CD4-positive, alpha-beta T cell treated with Interleukin-10 for 1 hour (primary cell): ENCODE data around the gene CEMIP.

Experiments
- DNase-seq: peaks from one replicate; pipeline ENCODE4 v3.0.0-alpha.2; 2020

The CEMIP gene

DNA sequence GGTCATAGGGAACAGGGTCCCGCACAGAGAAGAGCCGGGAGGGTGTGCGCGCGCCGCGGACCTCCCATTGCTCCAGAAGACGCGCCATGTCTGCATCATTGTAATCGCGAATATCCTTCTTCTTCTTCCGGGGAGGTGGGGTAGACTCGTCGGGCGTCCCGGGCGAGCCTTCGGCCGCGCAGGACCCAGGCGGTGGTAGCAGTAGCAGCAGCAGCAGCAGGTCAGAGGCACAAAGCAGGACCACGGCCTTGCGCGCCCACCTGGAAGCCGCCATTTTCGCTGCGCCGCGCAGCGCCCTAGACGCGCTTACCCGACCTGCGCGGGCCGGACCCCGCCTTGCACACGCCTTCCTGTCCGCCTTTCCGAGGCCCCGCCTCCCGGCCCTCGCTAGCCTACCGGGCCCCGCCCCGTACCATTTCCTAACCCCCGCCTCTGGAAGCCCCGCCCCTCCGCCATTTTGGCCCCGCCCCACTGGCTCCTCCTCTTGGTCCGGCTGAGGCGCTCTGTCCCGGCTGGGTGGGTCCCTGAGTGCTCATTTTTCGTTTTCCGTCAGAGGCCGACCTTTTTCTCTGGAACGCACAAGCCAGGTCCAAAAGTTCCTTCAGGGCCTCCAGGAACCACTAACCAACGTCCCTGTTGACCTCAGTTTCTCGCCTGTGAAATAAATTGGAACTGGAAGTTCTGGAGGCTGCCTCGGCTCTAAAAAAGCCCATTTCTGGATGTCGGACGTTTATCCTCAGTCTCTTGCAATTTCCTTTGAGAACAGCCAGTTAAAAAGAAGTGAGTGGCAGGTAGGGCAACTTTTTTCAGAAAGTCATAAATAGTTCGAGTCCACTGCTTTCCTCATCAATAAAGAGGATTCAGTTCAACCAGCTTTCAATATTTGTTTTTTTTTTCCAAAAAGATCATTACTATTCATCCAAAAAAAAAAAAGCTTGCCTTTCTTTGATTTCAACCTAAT, 210.6 kb downstream of the CEMIP start, which contains the start of gene MESD:
TSS of gene MESD (minus strand) at position 302 of the 961 bp plus-strand sequence. CDS start at position 274, 28 bp downstream.
- peak; percentile 96 for DNase-seq

DNA sequence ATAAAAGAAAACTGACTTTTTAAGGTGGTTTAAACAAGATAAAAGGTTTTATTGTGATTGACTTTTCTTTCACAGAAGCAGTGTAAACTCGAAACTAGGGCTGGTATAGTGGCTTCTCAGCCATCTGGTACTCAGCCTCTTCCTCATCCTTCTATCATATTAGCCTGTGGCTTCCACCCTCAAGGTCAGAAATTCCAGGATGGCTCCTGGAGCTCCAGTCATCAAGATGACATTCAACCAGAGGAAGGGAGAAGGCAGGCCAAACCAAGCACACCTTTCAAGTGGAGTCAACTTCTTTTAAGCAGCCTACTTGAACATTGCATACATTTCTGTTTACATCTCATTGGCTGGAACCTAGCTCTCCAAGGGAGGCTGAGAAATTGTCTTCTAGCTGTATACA, 211.8 kb downstream of the CEMIP start:
- DNase-seq = no peak

DNA sequence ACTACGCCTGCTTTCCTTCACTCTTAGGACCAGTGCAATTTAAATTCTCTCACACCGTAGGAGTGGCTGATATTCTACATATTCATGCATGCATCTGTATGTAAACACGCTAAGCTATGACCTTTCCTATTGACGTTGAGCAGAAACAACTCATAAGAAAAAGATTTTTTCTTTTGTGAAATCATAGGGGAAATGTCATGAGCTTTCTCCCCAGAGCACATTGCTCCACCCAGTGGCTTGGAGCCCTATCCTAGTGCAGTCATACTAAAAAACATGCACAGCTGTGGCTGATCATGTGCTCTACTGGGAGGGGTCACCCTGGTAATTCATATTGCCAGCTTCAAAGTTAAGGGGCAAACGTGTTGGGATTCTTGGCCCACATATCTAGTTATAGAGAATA, 212.3 kb downstream of the CEMIP start:
- no peak for DNase-seq

DNA sequence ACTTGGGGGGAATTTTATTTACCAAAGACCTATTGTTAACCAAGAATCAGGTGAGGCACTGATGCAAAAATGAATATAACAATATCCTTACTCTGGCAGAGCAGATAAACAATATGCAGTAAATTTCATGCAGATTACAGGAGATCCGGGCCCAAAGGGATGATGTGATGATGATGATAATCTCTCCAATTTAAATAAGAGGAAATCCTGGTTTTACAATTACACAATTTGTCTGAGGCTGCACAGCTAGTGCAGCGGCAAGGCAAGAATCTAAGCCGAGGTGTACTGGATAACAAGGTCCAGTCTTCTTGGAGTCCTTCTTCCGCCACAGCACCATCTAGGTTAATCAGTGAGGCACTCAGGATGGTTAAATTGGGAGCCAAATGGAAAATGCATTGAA, 212.8 kb downstream of the CEMIP start:
- DNase-seq = no peak

DNA sequence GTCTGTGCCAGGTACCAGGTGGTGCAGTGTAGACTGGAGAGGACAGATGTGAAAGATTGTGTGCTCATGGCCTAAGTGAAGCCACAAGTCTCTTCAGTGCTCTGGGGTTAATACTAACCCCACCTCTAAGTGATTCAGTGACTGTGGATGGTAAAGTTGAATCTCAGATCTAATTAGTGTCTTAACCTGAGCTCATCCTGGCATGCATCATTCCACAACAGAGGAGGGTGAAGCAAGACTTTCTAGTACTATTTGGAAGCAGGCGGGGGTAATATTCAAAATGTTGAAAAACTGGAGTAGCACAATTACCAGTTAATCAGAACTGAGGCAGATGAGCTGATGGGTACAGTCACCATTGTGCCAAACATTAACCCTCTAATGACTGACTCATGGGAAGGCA, 213.3 kb downstream of the CEMIP start:
- no peak for DNase-seq

DNA sequence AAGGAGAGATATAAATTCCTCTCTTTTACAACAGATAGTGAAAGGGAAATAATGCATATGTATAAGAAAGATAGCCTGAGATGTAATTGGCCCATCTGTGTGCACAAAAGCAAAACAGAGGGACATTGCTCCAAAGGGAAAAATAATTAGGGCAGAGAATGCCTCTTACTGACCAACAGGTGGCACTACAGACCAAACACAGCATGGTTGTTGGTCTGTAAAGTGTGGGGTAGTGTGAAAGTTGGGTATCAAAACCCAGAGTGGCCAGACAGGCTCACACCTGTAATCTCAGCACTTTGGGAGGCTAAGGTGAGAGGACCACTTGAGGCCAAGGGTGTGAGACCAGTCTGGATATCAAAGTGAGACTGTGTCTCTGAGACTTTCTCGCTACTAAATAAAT, 217.1 kb downstream of the CEMIP start:
- peak; percentile 38 for DNase-seq

DNA sequence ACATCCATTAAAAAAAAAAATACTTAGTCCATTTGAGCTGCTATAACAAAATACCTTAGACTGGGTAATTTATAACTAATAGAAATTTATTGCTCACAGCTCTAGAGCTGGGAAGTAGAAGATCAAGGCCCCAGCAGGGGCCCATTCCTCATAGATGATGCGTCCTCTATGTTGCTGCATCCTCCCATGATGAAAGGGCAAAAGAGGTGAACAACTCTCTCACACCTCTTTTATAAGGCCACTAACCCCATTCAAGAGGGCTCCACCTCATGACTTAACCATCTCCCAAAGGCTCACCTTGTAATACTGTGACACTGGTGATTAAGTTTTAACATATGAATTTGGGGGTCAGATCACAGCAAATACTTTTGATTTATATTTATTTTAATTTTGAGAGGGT, 218.5 kb downstream of the CEMIP start:
- DNase-seq = no peak

DNA sequence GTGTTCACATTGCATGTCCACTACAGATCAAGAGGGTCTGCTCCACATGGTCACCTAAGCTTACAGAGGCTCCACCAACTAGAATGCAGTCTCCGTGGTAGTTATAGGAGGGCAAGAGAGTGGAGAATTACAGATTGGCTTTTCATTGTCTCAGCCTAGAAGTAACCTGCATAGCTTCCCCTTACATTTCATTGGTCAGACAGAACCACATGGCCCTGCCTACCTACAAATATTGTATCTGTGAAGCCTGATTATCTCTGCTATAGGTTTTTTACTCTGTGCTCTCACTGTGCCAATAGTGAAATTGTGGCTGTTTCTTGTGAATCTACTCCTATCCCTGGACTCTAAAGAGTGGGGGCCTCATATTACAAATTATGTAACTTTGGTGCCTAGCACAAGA, 219.1 kb downstream of the CEMIP start:
- DNase-seq = no peak

DNA sequence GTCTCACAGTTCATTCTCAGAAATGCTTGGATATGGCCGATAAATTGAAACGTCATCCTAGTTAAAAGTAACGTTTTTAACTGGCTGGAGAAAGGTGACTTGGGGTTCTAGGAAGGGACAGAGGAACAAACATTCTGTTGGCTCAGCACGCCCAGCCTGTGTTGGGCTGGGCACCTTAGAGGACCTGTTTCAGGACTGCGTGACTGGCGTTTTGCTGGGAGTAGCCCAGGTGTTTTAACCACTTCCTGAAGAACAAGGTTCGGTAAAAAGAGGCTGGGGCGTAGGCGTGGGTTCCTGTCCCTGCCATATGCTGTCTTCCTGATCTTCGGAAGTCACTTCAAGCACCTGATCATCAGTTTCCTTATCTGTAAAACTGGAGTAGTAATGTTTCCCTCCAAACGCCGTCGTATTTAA, 220.5 kb downstream of the CEMIP start:
- peak; percentile 67 for DNase-seq

DNA sequence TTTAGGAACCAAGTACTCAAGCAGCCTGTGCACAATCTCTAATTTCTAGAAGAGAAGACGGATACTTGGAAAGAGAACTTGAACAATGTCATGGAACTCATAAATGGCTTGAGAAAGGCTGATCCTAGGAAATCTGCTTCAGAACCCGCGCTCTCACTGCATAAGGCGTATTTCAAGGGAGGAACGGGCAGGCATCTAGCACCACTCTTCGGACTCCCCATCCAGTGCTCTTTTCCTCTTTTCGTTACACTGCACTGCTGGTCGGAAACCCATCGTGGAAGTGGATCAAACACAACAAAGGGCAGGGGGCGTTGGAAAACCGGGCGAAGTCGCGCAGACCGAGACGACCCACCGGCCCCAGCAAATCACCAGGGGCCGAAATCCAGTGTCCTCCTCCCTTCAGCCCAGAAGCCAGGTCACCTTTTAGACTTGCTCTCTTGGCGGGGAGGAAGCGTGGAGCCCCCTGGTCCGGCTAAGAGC, 221.0 kb downstream of the CEMIP start:
- DNase-seq = no peak

DNA sequence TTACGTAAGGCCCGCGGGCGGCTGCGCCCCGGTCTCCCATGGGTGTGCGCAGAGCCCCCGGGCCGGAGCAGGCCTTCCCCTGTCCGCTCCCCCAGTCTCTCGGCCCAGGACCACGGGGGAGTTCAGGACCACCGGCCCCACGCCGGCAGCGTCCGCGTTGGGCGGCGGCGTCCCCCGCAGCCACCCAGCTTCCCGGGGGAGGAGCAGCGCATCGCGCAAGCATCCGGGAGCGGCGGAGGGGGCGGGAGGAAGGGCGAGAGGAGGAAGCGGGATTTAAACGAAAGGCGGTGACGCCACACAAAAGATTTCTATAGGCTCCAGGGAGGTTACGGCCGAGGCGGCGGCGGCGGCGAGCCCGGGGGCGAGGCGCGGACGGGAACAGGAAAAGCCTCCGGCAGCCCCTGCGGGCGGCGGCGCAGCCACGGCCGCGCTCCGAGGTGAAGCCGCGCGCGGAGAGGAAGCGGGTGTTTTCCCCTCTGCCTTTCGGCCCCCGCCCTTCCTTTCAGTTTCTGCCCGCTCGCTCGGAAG, 221.5 kb downstream of the CEMIP start, which contains the start of gene TLNRD1:
TSS of gene TLNRD1 (plus strand) at position 300 of the 528 bp plus-strand sequence. CDS start 1,349 bp downstream, outside the sequence.
- peak; percentile 89 for DNase-seq
